OCI-LY3 (cell line): Measurements from ENCODE around the gene TAL1.

Experiments used
- H2AFZ ChIP-seq: fragments of 200-600, 300-600 bp; shearing (Covaris generic); 2 replicates; pipeline ENCODE4 v1.6.0; 2014; ENCODE audit warnings: antibody characterized with exemption, low read depth, low read length
- H3K27ac ChIP-seq: fragments of 200-600, 300-600 bp; sonication (generic); 2 replicates; pipeline ENCODE4 v1.5.1; 2014; ENCODE audit warnings: mild to moderate bottlenecking, low read length, moderate library complexity, mixed read lengths
- H3K27me3 ChIP-seq: fragments of 200-600, 300-600 bp; sonication (generic); 2 replicates; pipeline ENCODE4 v1.6.1; 2014; ENCODE audit warnings: low read depth, low read length, mixed read lengths
- H3K36me3 ChIP-seq: fragments of 200-600, 300-600 bp; sonication (generic); replicated peaks from 2 replicates; pipeline ENCODE3; 2014; ENCODE audit warnings: low read depth, low read length, mixed read lengths
- H3K4me1 ChIP-seq: fragments of 300-600, 200-600 bp; sonication (generic); 2 replicates; pipeline ENCODE4 v1.6.1; 2014; ENCODE audit warnings: low read length, mixed read lengths
- H3K4me2 ChIP-seq: fragments of 200-600, 300-600 bp; sonication (generic); 2 replicates; pipeline ENCODE4 v1.6.1; 2014; ENCODE audit warnings: low read length, mixed read lengths
- H3K4me3 ChIP-seq: fragments of 300-600, 200-600 bp; sonication (generic); 2 replicates; pipeline ENCODE4 v1.5.1; 2014; ENCODE audit warnings: antibody characterized with exemption, mild to moderate bottlenecking, low read length, moderate library complexity
- H3K79me2 ChIP-seq: fragments of 300-600, 200-600 bp; shearing (Covaris generic); 2 replicates; pipeline ENCODE4 v1.6.1; 2014; ENCODE audit warnings: mild to moderate bottlenecking, low read length, mixed read lengths
- H3K9ac ChIP-seq: fragments of 300-600, 200-600 bp; shearing (Covaris generic); 2 replicates; pipeline ENCODE4 v1.6.0; 2014; ENCODE audit warnings: mild to moderate bottlenecking, low read length, moderate library complexity
- H3K9me3 ChIP-seq: fragments of 200-600, 300-600 bp; shearing (Covaris generic); 2 replicates; pipeline ENCODE4 v1.6.1; 2014; ENCODE audit warnings: low read length, mixed read lengths; ENCODE audit not compliant: insufficient read depth
- H4K20me1 ChIP-seq: fragments of 200-600, 300-600 bp; sonication (generic); 2 replicates; pipeline ENCODE4 v1.6.1; 2016; ENCODE audit warnings: low read length, mixed read lengths; ENCODE audit not compliant: insufficient read depth
- CTCF ChIP-seq: fragments of 200-600, 300-600 bp; sonication (generic); IDR thresholded peaks from 2 replicates; pipeline ENCODE4 v1.5.1; 2014; ENCODE audit warnings: antibody characterized with exemption, low read length, low read depth
- EZH2phosphoT487 ChIP-seq: fragments of 200-600 bp; shearing (Covaris generic); IDR thresholded peaks from 2 replicates; pipeline ENCODE4 v1.6.1; 2018; ENCODE audit warnings: antibody characterized with exemption, mixed run types, low read depth

The TAL1 gene

GRCh38 chr1:47213230-47213963 lies 18.6 kb downstream of the TAL1 start:
- Histone ChIP-seq H3K79me2 (no peaks in the 10 kb centered on the region), H3K27me3 (no peaks in the 10 kb centered on the region), H2AFZ (no peak overlapping the region), H3K9ac (no peak overlapping the region), H3K9me3 (no peaks in the 10 kb centered on the region), H3K36me3 (no peaks in the 10 kb centered on the region), H3K27ac (no peak overlapping the region), H3K4me2 (no peak overlapping the region), H4K20me1 (no peaks in the 10 kb centered on the region), H3K4me1 (peaks cover 9% of the 10 kb centered on the region), H3K4me3 (no peak overlapping the region)
- TF ChIP-seq EZH2phosphoT487: no peak
- TF ChIP-seq CTCF: no peak

GRCh38 chr1:47212636-47213229 lies 19.3 kb downstream of the TAL1 start:
- no peak overlapping the region for H3K4me2 ChIP-seq
- no peak overlapping the region for H3K27ac ChIP-seq
- no peaks in the 10 kb centered on the region for H3K27me3 ChIP-seq
- no peaks in the 10 kb centered on the region for H3K36me3 ChIP-seq
- no peak overlapping the region for H3K4me3 ChIP-seq
- no peak for TF ChIP-seq CTCF
- TF ChIP-seq EZH2phosphoT487: no peak
- no peak overlapping the region for H3K9ac ChIP-seq
- H3K79me2 ChIP-seq: no peaks in the 10 kb centered on the region
- no peaks in the 10 kb centered on the region for H3K9me3 ChIP-seq
- no peaks in the 10 kb centered on the region for H4K20me1 ChIP-seq
- H2AFZ ChIP-seq: no peak overlapping the region
- peaks cover 9% of the 10 kb centered on the region for H3K4me1 ChIP-seq

- Histone ChIP-seq H3K36me3 (no peaks in the 10 kb centered on the region), H3K79me2 (no peaks in the 10 kb centered on the region), H3K27ac (no peak overlapping the region), H2AFZ (no peak overlapping the region), H3K9me3 (no peaks in the 10 kb centered on the region), H3K9ac (no peak overlapping the region), H3K4me3 (no peak overlapping the region), H4K20me1 (no peaks in the 10 kb centered on the region), H3K4me2 (no peak overlapping the region), H3K27me3 (no peaks in the 10 kb centered on the region), H3K4me1 (peaks cover 9% of the 10 kb centered on the region)
- TF ChIP-seq EZH2phosphoT487: no peak
- no peak for TF ChIP-seq CTCF
Measured at GRCh38 chr1:47211796-47212269, 20.2 kb downstream of the TAL1 start.

GRCh38 chr1:47210666-47211065 lies 21.4 kb downstream of the TAL1 start:
- H2AFZ ChIP-seq: no peak overlapping the region
- TF ChIP-seq CTCF: no peak
- TF ChIP-seq EZH2phosphoT487: no peak
- no peaks in the 10 kb centered on the region for H3K9me3 ChIP-seq
- no peak overlapping the region for H3K4me2 ChIP-seq
- H3K4me3 ChIP-seq: no peak overlapping the region
- no peak overlapping the region for H3K27ac ChIP-seq
- H3K4me1 ChIP-seq: peaks cover 9% of the 10 kb centered on the region
- H3K27me3 ChIP-seq: no peaks in the 10 kb centered on the region
- H3K9ac ChIP-seq: no peak overlapping the region
- H3K36me3 ChIP-seq: no peaks in the 10 kb centered on the region
- H4K20me1 ChIP-seq: no peaks in the 10 kb centered on the region
- no peaks in the 10 kb centered on the region for H3K79me2 ChIP-seq
